ENCODE measurements around the gene LRRC27.
"Not testable (repeated sequence)": the region's sequence is repeated elsewhere in the genome, so short reads cannot be mapped to it uniquely, and the experiment has no call there.

Gene LRRC27

GRCh38 chr10:132301371-132302330, 30.3 kb upstream of the LRRC27 start:
- no peak for DNase-seq

GRCh38 chr10:132302421-132303310, 29.3 kb upstream of the LRRC27 start:
- no peak for DNase-seq

- no peak for DNase-seq
These were observed 28.5 kb upstream of the LRRC27 start for GRCh38 chr10:132303361-132304115.

- no peak for DNase-seq
These were observed 27.1 kb upstream of the LRRC27 start for GRCh38 chr10:132304756-132305509.

- no peak for DNase-seq
These were observed 26.2 kb upstream of the LRRC27 start for GRCh38 chr10:132305654-132306342.

GRCh38 chr10:132306343-132306685, 25.7 kb upstream of the LRRC27 start:
- no peak for DNase-seq

GRCh38 chr10:132306864-132307751, 24.9 kb upstream of the LRRC27 start:
- DNase-seq, result peak; percentile 25

GRCh38 chr10:132307823-132308586, 24.0 kb upstream of the LRRC27 start, which contains the start of gene STK32C:
STK32C (minus strand) TSS chr10:132307950; CDS start chr10:132307833, 117 bp downstream.
- DNase-seq, result peak; percentile 79

- DNase-seq, result no peak
These were observed 23.2 kb upstream of the LRRC27 start for GRCh38 chr10:132308587-132309470.

GRCh38 chr10:132309471-132309865, 22.5 kb upstream of the LRRC27 start:
- no peak for DNase-seq

GRCh38 chr10:132309879-132310591, 22.0 kb upstream of the LRRC27 start:
- no peak for DNase-seq

- DNase-seq, result no peak
These were observed 21.2 kb upstream of the LRRC27 start for GRCh38 chr10:132310701-132311337.

- no peak for DNase-seq
These were observed 20.6 kb upstream of the LRRC27 start for GRCh38 chr10:132311338-132311939.

GRCh38 chr10:132313305-132313704, 18.7 kb upstream of the LRRC27 start:
- DNase-seq, result no peak

- no peak for DNase-seq
These were observed 18.1 kb upstream of the LRRC27 start for GRCh38 chr10:132313865-132314264.

GRCh38 chr10:132314336-132314735, 17.7 kb upstream of the LRRC27 start:
- no peak for DNase-seq

GRCh38 chr10:132314881-132315280, 17.1 kb upstream of the LRRC27 start:
- DNase-seq, result not testable (repeated sequence)
